HEK293T (cell line): ENCODE data around the gene THOP1.

Experiments
- BHLHE40 ChIP-seq: fragments of 450-650 bp; IDR thresholded peaks from 2 replicates; pipeline ENCODE4 v1.6.1; 2016; ENCODE audit warnings: mild to moderate bottlenecking, moderate library complexity, borderline replicate concordance
- ELF4 ChIP-seq: fragments of 450-650 bp; IDR thresholded peaks from 2 replicates; pipeline ENCODE4 v1.6.1; 2017; ENCODE audit warnings: antibody characterized with exemption
- FOXA1 ChIP-seq: fragments of 450-650 bp; IDR thresholded peaks from 2 replicates; pipeline ENCODE4 v1.6.1; 2016; ENCODE audit warnings: mild to moderate bottlenecking
- FOXK2 ChIP-seq: fragments of 450-650 bp; IDR thresholded peaks from 2 replicates; pipeline ENCODE4 v1.6.1; 2016; ENCODE audit warnings: mild to moderate bottlenecking
- FOXM1 ChIP-seq: fragments of 450-650 bp; IDR thresholded peaks from 2 replicates; pipeline ENCODE4 v1.6.1; 2017; ENCODE audit warnings: mild to moderate bottlenecking, borderline replicate concordance
- HDGF ChIP-seq: fragments of 450-650 bp; IDR thresholded peaks from 2 replicates; pipeline ENCODE4 v1.6.1; 2017; ENCODE audit warnings: antibody characterized with exemption, borderline replicate concordance
- NFRKB ChIP-seq: fragments of 450-650 bp; IDR thresholded peaks from 2 replicates; pipeline ENCODE4 v1.6.1; 2016; ENCODE audit warnings: mild to moderate bottlenecking, moderate library complexity
- PKNOX1 ChIP-seq: fragments of 450-650 bp; IDR thresholded peaks from 2 replicates; pipeline ENCODE4 v1.6.1; 2016
- SP1 ChIP-seq: fragments of 450-650 bp; IDR thresholded peaks from 2 replicates; pipeline ENCODE4 v1.6.1; 2017
- SUZ12 ChIP-seq: fragments of 450-650 bp; IDR thresholded peaks from 2 replicates; pipeline ENCODE4 v1.6.1; 2016; ENCODE audit warnings: mild to moderate bottlenecking
- TARDBP ChIP-seq: fragments of 450-650 bp; IDR thresholded peaks from 2 replicates; pipeline ENCODE4 v1.6.1; 2016

- TF ChIP-seq BHLHE40 (no peak), ELF4 (no peak), NFRKB (no peak), FOXM1 (no peak), HDGF (no peak), PKNOX1 (no peak), FOXK2 (no peak), TARDBP (no peak), SP1 (no peak), SUZ12 (no peak), FOXA1 (no peak)
Measured at GRCh38 chr19:2766594-2767372, 18.5 kb upstream of the THOP1 start.
